Stimulated activated CD8-positive, alpha-beta memory T cell treated with anti-CD3 and anti-CD28 coated beads, Interleukin-2, amount 100 ng/mL, for 48 hours (primary cell): ENCODE results near the gene DEDD.

Experiments used
- DNase-seq, 2 donors: peaks; one replicate each; pipeline ENCODE4 v3.0.0-alpha.2; 2020; ENCODE audit warnings: low read depth in 2 of 2

Gene DEDD

GRCh38 chr1:161092621-161093028, 39.8 kb downstream of the DEDD start:
- DNase-seq, result no peak

GRCh38 chr1:161091796-161092507, 40.5 kb downstream of the DEDD start:
- no peak for DNase-seq

GRCh38 chr1:161091093-161091492, 41.4 kb downstream of the DEDD start:
- DNase-seq, result no peak

- DNase-seq, result no peak
These were observed 41.9 kb downstream of the DEDD start for GRCh38 chr1:161090617-161091016.

- DNase-seq, result no peak
These were observed 42.5 kb downstream of the DEDD start for GRCh38 chr1:161089938-161090337.

GRCh38 chr1:161089251-161089924, 43.1 kb downstream of the DEDD start, which contains the start of gene NECTIN4:
NECTIN4 (minus strand) TSS chr1:161089558; CDS start chr1:161089296, 262 bp downstream.
- no peak for DNase-seq

- DNase-seq, result no peak
These were observed 43.8 kb downstream of the DEDD start for GRCh38 chr1:161088587-161089110.

- no peak for DNase-seq
These were observed 46.0 kb downstream of the DEDD start for GRCh38 chr1:161086457-161086856.

GRCh38 chr1:161085165-161085564, 47.3 kb downstream of the DEDD start:
- DNase-seq, result no peak

GRCh38 chr1:161084597-161084988, 47.9 kb downstream of the DEDD start:
- DNase-seq, result no peak

GRCh38 chr1:161083748-161084596, 48.5 kb downstream of the DEDD start:
- no peak for DNase-seq

GRCh38 chr1:161082996-161083747, 49.3 kb downstream of the DEDD start:
- no peak for DNase-seq

GRCh38 chr1:161082483-161082882, 50.0 kb downstream of the DEDD start:
- no peak for DNase-seq

GRCh38 chr1:161081519-161081918, 50.9 kb downstream of the DEDD start:
- DNase-seq, result no peak

GRCh38 chr1:161080441-161081405, 51.7 kb downstream of the DEDD start:
- DNase-seq, result no peak

GRCh38 chr1:161079436-161080110, 52.9 kb downstream of the DEDD start:
- no peak for DNase-seq

GRCh38 chr1:161077426-161077825, 55.0 kb downstream of the DEDD start:
- DNase-seq, result no peak

- DNase-seq, result no peak
These were observed 56.1 kb downstream of the DEDD start for GRCh38 chr1:161076410-161076809.

GRCh38 chr1:161074676-161075368, 57.6 kb downstream of the DEDD start:
- DNase-seq, result no peak
